ENCODE data around the gene TLCD4. TPM values are rescaled to one million over a fixed set of nuclear protein-coding genes. Genes with fewer than 3 reads are reported as not detected.

The TLCD4 gene
- total RNA-seq, 1 experiment from 2014 or later = 12.1 TPM

DNA sequence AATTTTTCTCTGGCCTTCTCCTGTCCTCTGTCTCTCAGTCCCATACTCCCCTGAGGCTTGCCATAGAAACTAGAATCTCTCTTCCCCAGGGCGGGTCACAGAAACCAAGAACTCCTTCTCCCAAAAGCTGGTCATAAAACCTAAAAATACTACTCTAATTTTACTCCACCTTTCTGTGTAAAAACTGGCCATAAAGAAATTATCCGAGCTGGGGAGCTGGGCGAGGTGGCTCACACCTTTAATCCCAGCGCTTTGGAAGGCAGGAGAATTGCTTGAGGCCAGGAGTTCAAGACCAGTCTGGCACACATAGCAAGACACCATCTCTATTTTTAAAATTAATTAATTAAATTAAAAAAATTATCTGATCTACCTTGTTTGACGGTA, 47.5 kb upstream of the TLCD4 start:
- no peak overlapping the region for H3K4me3 ChIP-seq (replicated peaks in 1 of 2; ENCODE audit: low read depth in 1 of 2, low read length in 2 of 2)
- no peaks in the 10 kb centered on the region for H3K9me3 ChIP-seq (ENCODE audit: control insufficient read depth in 1 of 2, insufficient read depth in 1 of 2, low read depth in 1 of 2, low read length in 2 of 2)
- H3K9ac ChIP-seq (ENCODE audit: low read length) = no peak overlapping the region
- POLR2A ChIA-PET = no interaction called here
- CTCF ChIA-PET = no interaction called here
- intact Hi-C loops (cut with micrococcal nuclease) = no loop called here
- H3K27ac ChIP-seq (ENCODE audit: low read depth, low read length) = no peak overlapping the region
- H3K27me3 ChIP-seq (ENCODE audit: insufficient read depth, low read length) = no peaks in the 10 kb centered on the region
- no peak overlapping the region for H2AFZ ChIP-seq (ENCODE audit: low read depth, low read length, poor library complexity, severe bottlenecking)
- H3K4me1 ChIP-seq (ENCODE audit: control insufficient read depth in 1 of 2, insufficient read depth in 2 of 2, low read length in 2 of 2) = peaks cover 0 to 22% of the 10 kb centered on the region in 2 experiments; a peak in 2 of 4 replicates
- no peak for DNase-seq (ENCODE audit: low read depth, low spot score)
- H3K9me2 ChIP-seq (ENCODE audit: insufficient read depth) = no peaks in the 10 kb centered on the region
- RAD21 ChIA-PET (ENCODE audit: low non-redundant PET in 1 of 2, low total read pairs in 2 of 2, uncharacterized antibody in 2 of 2, unreplicated experiment in 2 of 2) = no interaction called here
- BruUV-seq (replicated peaks) = no TSS peak
- no peaks in the 10 kb centered on the region for H4K20me1 ChIP-seq (ENCODE audit: insufficient read depth)
- no peaks in the 10 kb centered on the region for H3K36me3 ChIP-seq (ENCODE audit: control insufficient read depth in 1 of 2, insufficient read depth in 2 of 2, low read length in 2 of 2)
- TF ChIP-seq, protein P1, sequence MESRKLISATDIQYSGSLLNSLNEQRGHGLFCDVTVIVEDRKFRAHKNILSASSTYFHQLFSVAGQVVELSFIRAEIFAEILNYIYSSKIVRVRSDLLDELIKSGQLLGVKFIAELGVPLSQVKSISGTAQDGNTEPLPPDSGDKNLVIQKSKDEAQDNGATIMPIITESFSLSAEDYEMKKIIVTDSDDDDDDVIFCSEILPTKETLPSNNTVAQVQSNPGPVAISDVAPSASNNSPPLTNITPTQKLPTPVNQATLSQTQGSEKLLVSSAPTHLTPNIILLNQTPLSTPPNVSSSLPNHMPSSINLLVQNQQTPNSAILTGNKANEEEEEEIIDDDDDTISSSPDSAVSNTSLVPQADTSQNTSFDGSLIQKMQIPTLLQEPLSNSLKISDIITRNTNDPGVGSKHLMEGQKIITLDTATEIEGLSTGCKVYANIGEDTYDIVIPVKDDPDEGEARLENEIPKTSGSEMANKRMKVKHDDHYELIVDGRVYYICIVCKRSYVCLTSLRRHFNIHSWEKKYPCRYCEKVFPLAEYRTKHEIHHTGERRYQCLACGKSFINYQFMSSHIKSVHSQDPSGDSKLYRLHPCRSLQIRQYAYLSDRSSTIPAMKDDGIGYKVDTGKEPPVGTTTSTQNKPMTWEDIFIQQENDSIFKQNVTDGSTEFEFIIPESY (IDR thresholded peaks at IDR 0.05; ENCODE audit: extremely low read depth, insufficient replicate concordance, low read length) = no peak
- TF ChIP-seq POLR2AphosphoS5 (IDR thresholded peaks at IDR 0.05; ENCODE audit: low read depth, low read length) = no peak
- TF ChIP-seq SP1 (IDR thresholded peaks at IDR 0.05; ENCODE audit: low read depth) = no peak
- TF ChIP-seq ELF1 (IDR thresholded peaks at IDR 0.05; ENCODE audit: borderline replicate concordance, low read depth) = no peak
- TF ChIP-seq EGR1 (IDR thresholded peaks at IDR 0.05; ENCODE audit: low read depth) = no peak
- no peak for TF ChIP-seq FOSL1 (IDR thresholded peaks at IDR 0.05; ENCODE audit: low read depth)
- no peak for TF ChIP-seq ZNF274 (IDR thresholded peaks at IDR 0.05; ENCODE audit: low read depth, low read length)
- TF ChIP-seq TCF7L2 (IDR thresholded peaks at IDR 0.05; ENCODE audit: borderline replicate concordance, extremely low read depth, insufficient read depth, insufficient read length) = no peak
- no peak for TF ChIP-seq EZH2phosphoT487 (IDR thresholded peaks at IDR 0.05; ENCODE audit: borderline replicate concordance)
- no peak for ATAC-seq
- no peaks in the 10 kb centered on the region for H3K79me2 ChIP-seq (ENCODE audit: insufficient read depth, low read length)
- H3K4me2 ChIP-seq (ENCODE audit: low read length) = no peak overlapping the region
